Brain microvascular endothelial cell (primary cell): ENCODE results near the gene MAML2.

Experiments used
- DNase-seq: peaks from one replicate; pipeline ENCODE4 v3.0.0-alpha.2; 2020
- H3K27ac ChIP-seq: fragments of 250-450 bp; sonication (Bioruptor Pico); 2 replicates; pipeline ENCODE4 v1.5.1; 2020; ENCODE audit warnings: mild to moderate bottlenecking, moderate library complexity
- H3K27me3 ChIP-seq: fragments of 250-450 bp; sonication (Bioruptor Pico); replicated peaks from 2 replicates; pipeline ENCODE4 v1.5.1; 2020; ENCODE audit warnings: mild to moderate bottlenecking
- H3K36me3 ChIP-seq: fragments of 250-450 bp; sonication (Bioruptor Pico); replicated peaks from 2 replicates; pipeline ENCODE4 v1.5.1; 2020; ENCODE audit warnings: mild to moderate bottlenecking
- H3K4me3 ChIP-seq: 2 replicates; pipeline ENCODE4 v1.5.1; 2011; ENCODE audit warnings: low read depth, mild to moderate bottlenecking, control low read depth, low read length, moderate library complexity
- in situ Hi-C: cut with HindIII; loops from 2 replicates; pipeline ENCODE4 v1.10.0; 2017; ENCODE audit warnings: low sequenced_read_pairs, low pct_ligation_motif_present
- TF ChIP-seq, protein P1 (sequence below): IDR thresholded peaks from 2 replicates; pipeline ENCODE4 v1.5.1; 2011; ENCODE audit warnings: low read depth, mild to moderate bottlenecking, moderate library complexity, low read length, control low read depth, inconsistent platforms; ENCODE audit errors: missing control alignments

The MAML2 gene

DNA sequence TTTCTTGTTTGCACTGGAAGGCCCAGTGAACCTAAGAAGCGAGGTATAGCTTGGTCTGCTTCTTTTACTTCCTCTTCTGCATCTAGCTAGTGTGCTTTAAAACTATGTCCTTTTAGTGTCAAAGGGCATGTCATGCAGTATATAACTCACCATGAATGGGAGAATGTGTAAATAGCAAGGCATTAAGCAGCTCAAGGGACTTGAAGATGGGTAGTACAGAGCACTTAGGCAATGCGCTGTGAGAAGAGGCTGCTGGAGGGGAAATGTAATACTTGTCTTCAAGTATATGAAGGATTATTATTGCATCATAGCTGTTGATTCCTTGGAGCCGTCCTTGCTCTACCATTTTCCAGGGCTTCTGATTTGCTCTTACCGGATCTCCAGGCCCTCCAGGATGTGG, 7.6 kb downstream of the MAML2 start:
- no peak overlapping the region for H3K4me3 ChIP-seq
- no peak overlapping the region for H3K27ac ChIP-seq
- H3K36me3 ChIP-seq = peaks cover 7% of the 10 kb centered on the region
- TF ChIP-seq, protein P1, sequence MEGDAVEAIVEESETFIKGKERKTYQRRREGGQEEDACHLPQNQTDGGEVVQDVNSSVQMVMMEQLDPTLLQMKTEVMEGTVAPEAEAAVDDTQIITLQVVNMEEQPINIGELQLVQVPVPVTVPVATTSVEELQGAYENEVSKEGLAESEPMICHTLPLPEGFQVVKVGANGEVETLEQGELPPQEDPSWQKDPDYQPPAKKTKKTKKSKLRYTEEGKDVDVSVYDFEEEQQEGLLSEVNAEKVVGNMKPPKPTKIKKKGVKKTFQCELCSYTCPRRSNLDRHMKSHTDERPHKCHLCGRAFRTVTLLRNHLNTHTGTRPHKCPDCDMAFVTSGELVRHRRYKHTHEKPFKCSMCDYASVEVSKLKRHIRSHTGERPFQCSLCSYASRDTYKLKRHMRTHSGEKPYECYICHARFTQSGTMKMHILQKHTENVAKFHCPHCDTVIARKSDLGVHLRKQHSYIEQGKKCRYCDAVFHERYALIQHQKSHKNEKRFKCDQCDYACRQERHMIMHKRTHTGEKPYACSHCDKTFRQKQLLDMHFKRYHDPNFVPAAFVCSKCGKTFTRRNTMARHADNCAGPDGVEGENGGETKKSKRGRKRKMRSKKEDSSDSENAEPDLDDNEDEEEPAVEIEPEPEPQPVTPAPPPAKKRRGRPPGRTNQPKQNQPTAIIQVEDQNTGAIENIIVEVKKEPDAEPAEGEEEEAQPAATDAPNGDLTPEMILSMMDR = no peak
- H3K27me3 ChIP-seq = no peaks in the 10 kb centered on the region
- no peak for DNase-seq
- in situ Hi-C loops = no loop called here

DNA sequence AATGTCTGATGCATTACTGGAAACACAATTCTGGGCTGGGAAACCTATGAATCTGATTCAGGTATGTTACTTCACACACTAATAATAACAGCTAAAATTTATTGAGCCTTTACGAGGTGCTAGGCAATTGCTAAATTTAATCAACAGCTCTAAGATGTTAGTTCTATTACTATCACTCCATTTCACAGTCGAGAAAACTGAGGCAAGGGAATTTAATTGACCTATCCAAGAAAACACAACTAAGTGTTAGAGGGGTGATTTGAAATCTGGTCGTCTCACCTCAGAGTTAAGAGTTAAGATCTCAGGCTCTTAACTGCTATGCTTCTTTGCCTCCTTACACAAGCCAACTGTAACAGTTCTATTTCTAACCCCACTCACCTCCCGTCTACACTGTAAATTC, 8.8 kb downstream of the MAML2 start:
- no peak for DNase-seq
- Histone ChIP-seq H3K27me3 (no peaks in the 10 kb centered on the region), H3K27ac (no peak overlapping the region), H3K36me3 (peaks cover 7% of the 10 kb centered on the region), H3K4me3 (no peak overlapping the region)
- TF ChIP-seq, protein P1 = no peak
- in situ Hi-C loops = no loop called here

DNA sequence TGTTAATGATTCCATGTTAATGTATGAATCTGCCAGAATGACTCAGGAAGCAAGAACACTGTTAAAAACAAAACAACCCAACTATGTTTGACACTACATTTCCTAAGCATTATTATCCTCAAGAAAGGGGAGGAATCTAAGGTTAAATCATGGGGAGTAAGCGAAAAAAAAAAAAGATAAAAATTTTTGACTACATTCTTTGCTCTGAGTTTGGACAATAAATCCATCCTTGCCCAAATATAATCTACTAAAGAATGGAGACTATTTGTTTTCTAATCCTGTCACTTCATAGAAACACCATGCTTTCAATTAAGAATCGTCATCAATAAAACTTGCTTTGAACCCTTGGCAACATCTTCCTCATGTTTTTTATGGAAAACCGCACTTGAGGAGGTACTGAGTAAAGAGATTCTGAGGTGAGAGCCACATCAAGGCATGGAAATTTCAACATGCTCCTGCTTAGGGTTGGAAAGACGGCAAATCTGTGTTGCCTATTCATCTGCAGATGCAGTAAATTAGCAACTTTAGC, 9.7 kb downstream of the MAML2 start:
- H3K27me3 ChIP-seq = no peaks in the 10 kb centered on the region
- no peak overlapping the region for H3K4me3 ChIP-seq
- in situ Hi-C loops = no loop called here
- no peak for DNase-seq
- H3K27ac ChIP-seq = peak overlapping the region; percentile 8
- H3K36me3 ChIP-seq = peaks cover 7% of the 10 kb centered on the region
- TF ChIP-seq, protein P1 = no peak

DNA sequence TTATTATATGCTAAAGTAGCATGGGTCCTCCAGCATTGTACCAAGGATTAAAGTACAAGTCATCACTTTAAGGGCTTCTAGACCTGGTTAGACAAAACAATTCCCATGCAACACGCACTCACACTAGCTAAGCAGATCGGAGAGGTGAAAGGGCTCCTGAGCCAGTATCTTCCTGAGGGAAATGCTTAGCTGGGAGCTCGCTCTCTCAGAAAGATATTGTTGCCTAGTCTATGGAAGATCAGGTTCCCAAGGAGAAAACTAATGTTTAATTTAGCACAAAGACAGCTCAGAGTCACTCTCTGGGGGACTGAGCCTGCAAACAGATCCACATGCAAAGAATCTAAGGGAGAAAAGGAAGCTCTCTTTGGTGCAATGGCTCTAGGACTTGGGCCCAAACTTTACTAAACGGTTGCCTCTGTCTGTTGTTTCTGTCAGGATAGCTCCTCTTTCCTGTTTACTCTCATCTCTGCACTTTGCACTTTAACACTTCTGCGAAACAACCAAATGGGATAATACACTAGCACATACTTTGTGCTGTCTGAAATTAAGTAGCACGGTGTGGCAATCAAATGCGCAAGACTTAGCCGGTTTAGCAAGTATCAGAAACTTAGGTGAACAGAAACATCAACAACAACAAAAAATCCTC, 10.7 kb downstream of the MAML2 start:
- in situ Hi-C loops = no loop called here
- H3K4me3 ChIP-seq = no peak overlapping the region
- peak overlapping the region; percentile 8 for H3K27ac ChIP-seq
- DNase-seq = no peak
- H3K27me3 ChIP-seq = no peaks in the 10 kb centered on the region
- TF ChIP-seq, protein P1 = no peak
- peaks cover 7% of the 10 kb centered on the region for H3K36me3 ChIP-seq

DNA sequence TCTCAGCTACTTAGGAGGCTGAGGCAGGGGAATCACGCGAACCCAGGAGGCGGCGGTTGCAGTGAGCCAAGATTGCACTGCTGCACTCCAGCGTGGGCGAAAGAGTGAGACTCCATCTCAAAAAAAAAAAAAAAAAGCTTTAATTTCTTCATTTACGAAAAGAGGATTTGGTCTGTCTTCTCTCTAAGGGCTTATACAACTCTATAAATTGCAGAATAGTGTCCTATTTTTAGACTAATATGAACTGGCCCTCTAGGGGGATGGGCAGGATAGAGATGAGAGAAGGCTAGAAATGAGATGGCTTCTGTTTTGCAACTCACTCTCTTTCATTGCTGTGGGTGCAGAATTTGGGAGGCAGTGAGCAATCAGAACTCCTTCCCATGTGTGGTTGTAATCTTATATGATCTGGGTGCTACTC, 11.3 kb downstream of the MAML2 start:
- Histone ChIP-seq H3K4me3 (no peak overlapping the region), H3K27me3 (no peaks in the 10 kb centered on the region), H3K36me3 (peaks cover 7% of the 10 kb centered on the region), H3K27ac (no peak overlapping the region)
- no peak for DNase-seq
- TF ChIP-seq, protein P1 = no peak
- in situ Hi-C loops = no loop called here

DNA sequence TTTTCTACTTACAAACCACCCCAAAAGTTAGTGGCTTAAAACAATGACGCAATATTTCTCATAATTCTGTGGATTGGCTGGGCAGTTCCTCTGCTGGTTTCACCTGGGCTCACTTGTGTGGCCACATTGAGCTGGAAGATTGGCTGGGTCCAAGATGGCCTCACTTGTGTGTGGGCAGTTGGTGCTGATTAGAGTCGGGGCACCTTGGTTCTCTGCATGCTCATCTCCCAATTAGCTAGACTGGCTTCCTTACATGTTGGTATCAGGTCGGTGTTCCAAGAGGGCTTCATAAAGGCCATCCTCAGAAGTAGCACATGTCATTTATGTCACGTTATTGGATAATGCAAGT, 12.5 kb downstream of the MAML2 start:
- in situ Hi-C loops = no loop called here
- H3K36me3 ChIP-seq = peaks cover 10% of the 10 kb centered on the region
- no peaks in the 10 kb centered on the region for H3K27me3 ChIP-seq

More for the DNA sequence above, 12.5 kb downstream of the MAML2 start:
- TF ChIP-seq, protein P1 = no peak
- no peak overlapping the region for H3K4me3 ChIP-seq
- H3K27ac ChIP-seq = no peak overlapping the region
- DNase-seq = no peak
